BLaER1 treated with 17β-estradiol and CSF1 and Interleukin-3, amounts not matched to agents 10 nM and 100 nM (cell line): ENCODE results near the gene JAGN1.
"Not testable (repeated sequence)": the region's sequence is repeated elsewhere in the genome, so short reads cannot be mapped to it uniquely, and the experiment has no call there.

Experiments used
- H3K27ac ChIP-seq, 11 experiments: shearing (Covaris generic); formaldehyde crosslinking; 2 replicates each; pipeline ENCODE4 v1.8.1; 2022
- H3K27me3 ChIP-seq, 11 experiments: shearing (Covaris generic); formaldehyde crosslinking; 2 replicates each; pipeline ENCODE4 v1.8.1; 2022
- H3K36me3 ChIP-seq, 11 experiments: shearing (Covaris generic); formaldehyde crosslinking; 2 replicates each; pipeline ENCODE4 v1.8.1; 2022
- H3K4me1 ChIP-seq, 10 experiments: shearing (Covaris generic); formaldehyde crosslinking; 2 replicates each; pipeline ENCODE4 v1.8.1; 2022
- H3K4me2 ChIP-seq, 11 experiments: shearing (Covaris generic); formaldehyde crosslinking; 2 replicates each; pipeline ENCODE4 v1.8.1; 2022
- H3K4me3 ChIP-seq, 10 experiments: shearing (Covaris generic); formaldehyde crosslinking; 2 replicates each; pipeline ENCODE4 v1.8.1; 2022
- H3K9ac ChIP-seq, 11 experiments: shearing (Covaris generic); formaldehyde crosslinking; 2 replicates each; pipeline ENCODE4 v1.8.1; 2022
- H3K9me3 ChIP-seq, 11 experiments: shearing (Covaris generic); formaldehyde crosslinking; replicated peaks in 1 of 11; 2 replicates each; pipeline ENCODE4 v1.8.1; 2022
- H4K20me1 ChIP-seq, 11 experiments: shearing (Covaris generic); formaldehyde crosslinking; 2 replicates each; pipeline ENCODE4 v1.8.1; 2022
- Cebpa-rat ChIP-seq, 11 experiments: shearing (Covaris generic); IDR thresholded peaks; 2 replicates each; pipeline ENCODE4 v1.8.1; 2022

Gene JAGN1

DNA sequence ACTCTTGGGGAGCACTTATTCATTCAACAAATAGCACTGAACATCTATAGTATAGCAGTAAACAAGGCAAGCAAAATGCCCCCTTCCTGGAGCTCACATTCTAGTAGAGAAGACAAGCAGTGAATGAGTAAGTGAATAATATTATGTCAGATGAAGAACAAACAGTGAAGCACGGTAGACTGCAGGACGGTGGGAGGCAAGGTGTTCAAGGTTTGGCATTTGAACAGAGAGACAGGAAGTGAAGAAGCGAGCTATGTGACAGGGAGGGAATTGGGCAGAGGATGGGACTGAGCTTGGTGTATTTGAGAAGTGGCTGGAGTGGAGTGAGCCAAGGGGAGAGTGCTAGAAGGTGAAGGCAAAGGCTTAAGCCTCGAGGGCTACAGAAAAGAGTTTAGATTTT lies 44.6 kb downstream of the JAGN1 start:
- no peaks in the 10 kb centered on the region for H3K27me3 ChIP-seq
- H3K4me3 ChIP-seq, result peak overlapping the region; percentile 67 to 81 (median 72); a peak in 15 of 20 replicates
- H3K4me1 ChIP-seq, result peaks cover 29 to 37% (median 32%) of the 10 kb centered on the region in 10 experiments
- peak overlapping the region in 1 of 11 experiments; percentile 93; a peak in 3 of 22 replicates for H3K27ac ChIP-seq
- no peak for TF ChIP-seq Cebpa-rat (IDR thresholded peaks at IDR 0.05)
- peaks cover 0 to 12% (median 0%) of the 10 kb centered on the region in 11 experiments; a peak in 2 of 22 replicates for H4K20me1 ChIP-seq
- peak overlapping the region; percentile 86 to 97 (median 91); a peak in 18 of 22 replicates for H3K9ac ChIP-seq
- H3K9me3 ChIP-seq, result no peaks in the 10 kb centered on the region
- peaks cover 15 to 39% (median 30%) of the 10 kb centered on the region in 11 experiments; a peak in 21 of 22 replicates for H3K36me3 ChIP-seq
- peak overlapping the region; percentile 92 to 100 (median 99) for H3K4me2 ChIP-seq

- Histone ChIP-seq H3K4me2 (peak overlapping the region; percentile 92 to 100 (median 99); a peak in 18 of 22 replicates), H3K4me1 (peaks cover 29 to 37% (median 32%) of the 10 kb centered on the region in 10 experiments), H3K27ac (no peak overlapping the region), H3K27me3 (no peaks in the 10 kb centered on the region), H3K9ac (peak overlapping the region in 3 of 11 experiments; percentile 91 to 97 (median 96); a peak in 4 of 22 replicates), H3K36me3 (peaks cover 19 to 43% (median 34%) of the 10 kb centered on the region in 11 experiments), H3K4me3 (no peak overlapping the region; a peak in 1 of 20 replicates), H3K9me3 (no peaks in the 10 kb centered on the region), H4K20me1 (peaks cover 0 to 12% (median 0%) of the 10 kb centered on the region in 11 experiments; a peak in 2 of 22 replicates)
- no peak for TF ChIP-seq Cebpa-rat (IDR thresholded peaks at IDR 0.05)
Observed at GRCh38 chr3:9935966-9936510, 45.6 kb downstream of the JAGN1 start.

GRCh38 chr3:9937486-9938238 lies 47.3 kb downstream of the JAGN1 start:
- no peak for TF ChIP-seq Cebpa-rat (IDR thresholded peaks at IDR 0.05)
- H3K36me3 ChIP-seq, result peaks cover 23 to 56% (median 45%) of the 10 kb centered on the region in 11 experiments
- peaks cover 19 to 27% (median 23%) of the 10 kb centered on the region in 10 experiments for H3K4me1 ChIP-seq
- H3K4me2 ChIP-seq, result no peak overlapping the region
- H3K27me3 ChIP-seq, result no peaks in the 10 kb centered on the region
- no peak overlapping the region for H3K9ac ChIP-seq
- H3K4me3 ChIP-seq, result no peak overlapping the region
- no peaks in the 10 kb centered on the region for H3K9me3 ChIP-seq
- no peak overlapping the region for H3K27ac ChIP-seq
- peaks cover 0 to 12% (median 0%) of the 10 kb centered on the region in 11 experiments; a peak in 4 of 22 replicates for H4K20me1 ChIP-seq

GRCh38 chr3:9938966-9939365 lies 48.6 kb downstream of the JAGN1 start:
- Histone ChIP-seq H3K9me3 (no peaks in the 10 kb centered on the region), H3K36me3 (peaks cover 35 to 69% (median 58%) of the 10 kb centered on the region in 11 experiments), H3K4me1 (peaks cover 19 to 27% (median 21%) of the 10 kb centered on the region in 10 experiments), H4K20me1 (peaks cover 0 to 17% (median 0%) of the 10 kb centered on the region in 11 experiments; a peak in 6 of 22 replicates), H3K27ac (no peak overlapping the region), H3K4me3 (no peak overlapping the region), H3K27me3 (no peaks in the 10 kb centered on the region), H3K4me2 (no peak overlapping the region), H3K9ac (no peak overlapping the region)
- TF ChIP-seq Cebpa-rat (IDR thresholded peaks at IDR 0.05), result no peak

GRCh38 chr3:9939906-9940305 lies 49.5 kb downstream of the JAGN1 start:
- not testable (repeated sequence) for H3K27me3 ChIP-seq, H3K27ac ChIP-seq, H3K4me3 ChIP-seq, H3K9me3 ChIP-seq, H3K9ac ChIP-seq, H3K4me2 ChIP-seq
- Histone ChIP-seq H3K4me1 (peaks cover 11 to 19% (median 13%) of the 10 kb centered on the region in 10 experiments), H3K36me3 (peaks cover 40 to 78% (median 67%) of the 10 kb centered on the region in 11 experiments), H4K20me1 (peaks cover 0 to 17% (median 0%) of the 10 kb centered on the region in 11 experiments; a peak in 7 of 22 replicates)

DNA sequence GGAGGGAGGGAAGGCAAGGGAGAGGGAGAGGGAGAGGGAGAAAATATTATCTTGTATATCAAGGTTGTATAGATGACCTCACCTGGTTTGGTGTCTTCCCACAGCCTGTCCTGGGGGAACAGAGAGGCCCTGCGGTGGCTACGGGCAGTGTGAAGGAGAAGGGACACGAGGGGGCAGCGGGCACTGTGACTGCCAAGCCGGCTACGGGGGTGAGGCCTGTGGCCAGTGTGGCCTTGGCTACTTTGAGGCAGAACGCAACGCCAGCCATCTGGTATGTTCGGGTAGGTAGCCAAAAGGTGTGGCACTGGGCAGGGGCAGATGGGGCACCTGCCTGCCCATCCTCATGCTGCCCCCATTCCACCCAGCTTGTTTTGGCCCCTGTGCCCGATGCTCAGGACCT lies 50.3 kb downstream of the JAGN1 start:
- no peaks in the 10 kb centered on the region for H3K9me3 ChIP-seq
- H3K4me1 ChIP-seq, result peaks cover 2 to 10% (median 5%) of the 10 kb centered on the region in 10 experiments; a peak in 17 of 20 replicates
- H3K9ac ChIP-seq, result no peak overlapping the region
- H3K27me3 ChIP-seq, result no peaks in the 10 kb centered on the region
- H3K36me3 ChIP-seq, result peaks cover 40 to 79% (median 64%) of the 10 kb centered on the region in 11 experiments
- H3K4me3 ChIP-seq, result no peak overlapping the region
- H3K27ac ChIP-seq, result no peak overlapping the region
- TF ChIP-seq Cebpa-rat (IDR thresholded peaks at IDR 0.05), result no peak
- H4K20me1 ChIP-seq, result peaks cover 0 to 17% (median 0%) of the 10 kb centered on the region in 11 experiments; a peak in 7 of 22 replicates
- no peak overlapping the region for H3K4me2 ChIP-seq

GRCh38 chr3:9942164-9942563 lies 51.8 kb downstream of the JAGN1 start:
- no peak overlapping the region for H3K27ac ChIP-seq
- no peak overlapping the region for H3K4me2 ChIP-seq
- H3K36me3 ChIP-seq, result peaks cover 45 to 80% (median 65%) of the 10 kb centered on the region in 11 experiments
- no peaks in the 10 kb centered on the region for H3K27me3 ChIP-seq
- peaks cover 0 to 4% (median 0%) of the 10 kb centered on the region in 11 experiments; a peak in 1 of 22 replicates for H3K9me3 ChIP-seq
- no peak for TF ChIP-seq Cebpa-rat (IDR thresholded peaks at IDR 0.05)
- H3K4me1 ChIP-seq, result no peaks in the 10 kb centered on the region
- peaks cover 0 to 19% (median 0%) of the 10 kb centered on the region in 11 experiments; a peak in 7 of 22 replicates for H4K20me1 ChIP-seq
- H3K9ac ChIP-seq, result no peak overlapping the region
- H3K4me3 ChIP-seq, result no peak overlapping the region

DNA sequence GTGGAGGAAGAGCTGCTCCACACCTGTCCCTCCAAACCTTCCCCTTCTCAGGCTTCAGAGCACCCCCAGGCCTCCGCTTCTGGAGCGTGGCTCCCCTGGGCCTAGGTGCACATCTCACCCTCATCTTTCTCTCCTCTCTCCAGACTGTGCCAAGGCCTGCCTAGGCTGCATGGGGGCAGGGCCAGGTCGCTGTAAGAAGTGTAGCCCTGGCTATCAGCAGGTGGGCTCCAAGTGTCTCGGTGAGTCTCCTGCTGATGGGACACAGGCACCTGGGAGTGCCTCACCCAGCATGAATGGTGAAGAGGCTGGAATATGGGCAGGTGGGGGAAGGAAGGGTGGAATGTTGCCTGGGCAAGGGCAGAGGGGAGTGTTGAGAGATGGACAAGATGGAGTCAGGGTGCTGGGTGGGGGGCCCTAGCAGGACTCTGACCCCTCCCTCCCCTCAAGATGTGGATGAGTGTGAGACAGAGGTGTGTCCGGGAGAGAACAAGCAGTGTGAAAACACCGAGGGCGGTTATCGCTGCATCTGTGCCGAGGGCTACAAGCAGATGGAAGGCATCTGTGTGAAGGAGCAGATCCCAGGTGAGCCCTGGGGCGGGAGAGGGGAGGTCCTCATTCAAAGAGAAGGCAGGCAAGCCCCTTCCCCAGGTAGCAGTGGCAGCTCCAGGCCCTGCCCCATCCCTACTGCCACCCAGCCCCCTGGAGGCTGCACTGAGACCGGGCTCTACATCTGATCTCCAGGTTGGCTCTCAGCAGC lies 52.7 kb downstream of the JAGN1 start:
- Histone ChIP-seq H4K20me1 (peaks cover 0 to 29% (median 0%) of the 10 kb centered on the region in 11 experiments; a peak in 5 of 22 replicates), H3K4me3 (no peak overlapping the region), H3K27ac (no peak overlapping the region), H3K4me2 (no peak overlapping the region), H3K27me3 (no peaks in the 10 kb centered on the region), H3K9me3 (peaks cover 0 to 4% (median 0%) of the 10 kb centered on the region in 11 experiments; a peak in 1 of 22 replicates), H3K4me1 (no peaks in the 10 kb centered on the region), H3K36me3 (peaks cover 41 to 79% (median 57%) of the 10 kb centered on the region in 11 experiments), H3K9ac (no peak overlapping the region)
- TF ChIP-seq Cebpa-rat (IDR thresholded peaks at IDR 0.05), result no peak
